HG03442 (cell line): Measurements from ENCODE around the gene PAPSS2.
"Not testable (repeated sequence)": the region's sequence is repeated elsewhere in the genome, so short reads cannot be mapped to it uniquely, and the experiment has no call there.

Experiments
- ATAC-seq: cut with Tn5 transposase; IDR thresholded peaks from one replicate; pipeline ENCODE4 v1.9.1; 2021; ENCODE audit warnings: mild to moderate bottlenecking, moderate library complexity; ENCODE audit not compliant: unreplicated experiment

The PAPSS2 gene

GRCh38 chr10:87642486-87642885 is 17.2 kb upstream of the PAPSS2 start:
- ATAC-seq, result no peak

DNA sequence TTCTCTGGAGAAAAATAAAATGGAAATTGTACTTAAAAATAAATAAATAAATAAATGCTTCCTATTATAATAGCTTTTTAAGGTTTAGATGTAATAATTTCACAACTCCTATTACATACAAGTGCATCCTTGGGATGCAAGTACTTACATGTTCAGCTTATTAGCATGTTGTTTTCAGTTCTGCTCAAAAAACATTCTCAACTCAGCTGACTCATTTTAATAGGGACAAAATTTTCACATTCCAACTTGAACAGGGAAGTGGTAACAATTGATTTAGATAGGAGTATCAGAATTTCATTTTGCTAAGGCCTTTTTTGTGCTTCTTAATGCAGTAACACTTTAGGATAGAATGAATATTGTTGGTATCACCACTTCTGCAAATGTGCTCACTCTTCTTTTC is 16.7 kb upstream of the PAPSS2 start:
- ATAC-seq, result no peak

GRCh38 chr10:87643920-87644319 is 15.8 kb upstream of the PAPSS2 start:
- ATAC-seq, result no peak

- ATAC-seq, result not testable (repeated sequence)
These were observed 15.2 kb upstream of the PAPSS2 start for GRCh38 chr10:87644500-87644899.

DNA sequence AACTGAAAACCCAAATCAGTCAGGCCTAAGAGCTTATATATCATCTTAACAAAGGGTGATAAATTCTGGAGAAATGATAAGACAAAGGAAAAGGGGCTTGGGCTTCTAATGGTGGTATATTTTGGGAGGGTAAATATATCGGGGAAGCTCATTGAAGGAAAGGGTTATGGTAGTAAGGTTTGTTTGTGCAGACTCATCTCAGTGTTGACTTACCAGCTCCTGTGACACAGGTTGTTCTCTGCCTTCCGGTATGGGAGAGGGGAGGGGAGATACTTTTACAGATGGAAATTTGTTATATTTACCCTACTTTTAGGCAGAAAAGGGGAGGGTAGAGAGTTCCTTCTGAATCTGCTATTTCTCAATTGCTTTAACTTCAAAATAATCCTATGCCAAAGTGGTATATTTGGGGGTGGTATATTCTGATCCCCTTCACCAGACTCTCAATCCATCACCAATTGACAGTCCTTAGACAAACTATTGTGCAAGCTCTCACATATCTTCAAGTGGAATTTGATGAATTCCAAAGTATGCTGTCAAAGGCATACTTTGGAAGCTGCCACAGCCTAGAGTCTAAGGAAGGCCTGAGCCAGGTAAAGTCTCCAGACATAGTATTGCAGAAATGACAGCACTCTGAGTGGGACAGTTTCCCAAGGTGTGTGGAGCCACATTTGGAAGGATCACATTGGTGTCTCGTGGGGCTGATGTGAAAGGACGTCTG is 13.3 kb upstream of the PAPSS2 start:
- no peak for ATAC-seq

GRCh38 chr10:87646935-87647334 is 12.7 kb upstream of the PAPSS2 start:
- no peak for ATAC-seq

GRCh38 chr10:87650838-87651589 is 8.7 kb upstream of the PAPSS2 start:
- ATAC-seq, result no peak

GRCh38 chr10:87651801-87652200 is 7.9 kb upstream of the PAPSS2 start:
- no peak for ATAC-seq

GRCh38 chr10:87652261-87652660 is 7.4 kb upstream of the PAPSS2 start:
- ATAC-seq, result no peak

- ATAC-seq, result no peak
These were observed 5.5 kb upstream of the PAPSS2 start for GRCh38 chr10:87654212-87654611.

DNA sequence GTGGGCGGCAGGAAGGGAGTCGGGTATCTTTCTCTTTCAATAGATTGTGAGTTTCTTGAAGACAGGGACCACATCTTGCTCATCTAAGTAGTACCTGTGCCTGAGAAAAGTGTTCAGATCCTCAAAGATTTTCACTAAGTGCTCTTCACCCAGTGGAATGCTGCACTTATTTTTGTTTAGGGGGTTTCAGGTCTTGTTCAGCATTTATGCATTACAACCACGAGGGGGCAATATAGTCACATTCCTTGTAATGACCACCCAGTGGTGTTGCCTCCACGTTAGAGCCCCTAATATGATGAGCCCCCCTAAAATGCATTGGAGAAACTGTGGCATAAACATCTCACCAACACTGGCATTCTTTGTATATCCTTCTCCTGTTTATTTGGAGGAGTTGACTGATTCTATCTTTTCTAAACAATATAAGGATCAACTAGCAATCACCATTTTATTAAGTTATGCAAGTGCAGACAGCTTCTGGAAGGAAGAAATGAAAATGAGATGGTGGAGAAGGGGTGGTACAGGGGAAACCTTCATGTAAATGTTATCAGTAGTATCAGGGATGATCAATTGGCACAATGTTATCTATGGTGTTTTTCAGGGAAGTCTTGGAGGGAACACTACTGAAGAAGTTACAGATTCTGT is 3.1 kb upstream of the PAPSS2 start:
- ATAC-seq, result no peak

- no peak for ATAC-seq
These were observed 2.3 kb upstream of the PAPSS2 start for GRCh38 chr10:87657371-87657770.

- no peak for ATAC-seq
These were observed 1.3 kb upstream of the PAPSS2 start for GRCh38 chr10:87658321-87658795.

DNA sequence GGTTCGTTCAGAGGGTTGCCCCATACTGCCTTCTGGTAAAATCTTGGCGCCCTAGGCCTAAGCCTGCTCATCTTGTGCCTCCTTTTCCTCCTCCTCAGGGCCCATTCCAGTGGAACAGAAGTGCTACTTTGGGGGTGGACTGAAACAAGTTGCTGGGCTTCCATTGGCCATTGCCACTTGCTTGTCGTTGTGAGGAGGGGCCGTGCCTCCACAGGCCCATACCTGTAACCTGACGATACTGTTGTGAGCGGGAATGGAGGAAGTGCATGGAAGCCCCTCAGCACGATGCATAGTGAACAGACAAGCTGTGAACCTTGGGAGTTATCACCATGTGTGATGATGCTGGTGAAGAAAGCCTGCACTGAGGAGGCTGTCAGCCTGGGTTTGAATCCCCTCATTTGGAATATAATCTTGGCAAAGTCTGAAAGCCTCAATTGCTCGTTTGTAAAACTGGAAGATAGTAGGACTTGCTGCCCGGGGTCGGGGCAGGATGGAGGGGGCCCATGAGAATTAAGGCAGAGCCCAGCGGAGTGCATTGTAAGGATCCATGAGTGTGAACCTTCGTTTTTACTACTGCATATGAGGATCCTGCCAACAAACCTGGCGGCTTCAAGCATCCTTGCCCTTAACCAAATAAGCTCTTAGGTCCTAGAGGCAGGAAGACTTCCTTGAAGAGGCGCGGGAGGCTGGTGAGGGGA is 671 bp upstream of the PAPSS2 start:
- ATAC-seq, result no peak

DNA sequence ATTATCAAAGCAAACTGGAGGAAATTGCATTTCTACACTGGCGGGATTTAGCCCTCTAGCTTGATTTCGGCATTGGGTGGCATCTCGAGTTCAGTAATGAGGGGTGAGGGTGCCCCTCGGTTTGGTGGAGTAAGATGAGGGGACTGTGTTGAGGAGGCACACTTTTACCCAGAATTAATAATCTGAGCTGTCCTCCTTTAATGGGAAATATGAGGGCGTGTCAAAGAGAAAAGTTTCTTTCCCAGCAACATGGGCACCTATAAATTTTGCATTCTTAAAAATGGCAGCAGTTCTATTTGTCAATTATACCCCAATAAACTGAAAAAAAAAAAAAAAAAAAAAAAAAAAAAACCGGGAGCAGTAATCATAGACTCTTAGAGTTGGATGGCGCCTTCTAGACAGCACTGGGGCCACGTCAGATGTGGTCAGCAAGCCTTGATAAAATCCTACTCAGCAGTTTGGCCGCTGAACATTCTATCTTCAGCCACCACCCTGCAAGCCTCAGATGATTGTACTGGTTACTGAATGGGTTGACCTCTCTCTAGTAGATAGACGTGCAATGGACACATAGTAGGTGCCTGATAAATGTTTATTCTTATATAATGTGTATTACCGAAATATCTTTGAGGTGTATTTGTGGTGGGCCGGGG is 931 bp downstream of the PAPSS2 start:
- ATAC-seq, result no peak

DNA sequence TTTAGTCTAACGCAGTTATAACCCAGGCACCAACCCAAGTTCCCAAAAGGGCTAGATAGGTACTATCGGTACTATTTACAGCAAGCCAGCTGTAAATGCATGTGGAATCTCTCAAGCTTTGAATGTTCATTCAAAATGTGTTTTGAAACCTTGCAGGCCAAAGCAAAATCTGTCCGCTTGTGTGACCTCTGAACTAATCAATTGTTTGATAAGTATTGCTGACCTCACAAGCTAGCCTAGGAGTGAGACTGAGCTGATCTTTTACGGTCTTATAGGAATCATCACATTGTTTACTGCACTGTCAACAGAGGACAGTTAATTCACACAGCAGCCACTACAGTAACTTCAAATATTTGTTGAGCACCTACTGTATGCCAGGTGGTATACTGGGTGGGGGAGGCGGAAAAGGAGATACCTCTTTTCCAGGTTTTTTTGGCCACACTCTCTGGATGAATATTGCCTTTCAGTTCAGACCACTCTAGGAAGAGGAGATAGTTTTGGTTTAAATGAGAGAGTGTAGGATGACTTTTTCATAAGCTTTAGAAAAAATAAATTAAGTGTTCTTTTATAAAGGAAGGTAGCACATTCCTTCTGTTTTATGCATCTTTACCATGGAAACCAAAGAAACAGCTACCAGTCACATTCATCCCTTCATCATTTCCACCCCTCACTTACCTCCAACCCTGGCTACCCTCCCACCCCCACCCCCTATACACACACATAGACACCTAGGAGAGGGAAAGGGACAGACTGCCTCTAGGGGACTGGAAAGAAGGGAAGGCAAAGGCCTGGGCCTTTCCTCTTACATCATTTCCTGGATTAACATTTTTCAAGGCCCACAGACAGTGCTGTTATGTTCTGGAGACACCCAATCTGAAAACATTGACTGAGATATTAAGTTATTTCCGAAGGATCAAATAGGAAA is 2.4 kb downstream of the PAPSS2 start:
- ATAC-seq, result no peak

DNA sequence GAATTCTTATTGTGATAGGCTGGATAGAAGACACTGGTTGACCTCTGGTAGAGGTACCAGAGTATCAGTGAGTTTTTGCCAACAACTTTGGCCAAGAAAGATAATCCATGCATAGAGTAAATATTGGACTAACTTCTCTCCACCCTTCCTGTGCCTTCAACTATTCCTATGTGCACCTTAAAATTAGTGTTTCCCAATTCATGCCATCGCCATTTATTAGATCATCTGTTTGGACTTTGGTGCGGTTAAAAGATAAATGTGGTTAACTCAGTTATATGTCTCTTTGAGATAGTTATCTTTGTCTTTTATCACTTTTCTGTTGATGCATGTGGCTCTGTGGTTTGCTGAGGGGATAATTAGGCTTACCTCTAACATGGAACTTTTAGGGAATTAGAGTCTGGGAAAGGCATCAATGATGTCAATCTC is 4.6 kb downstream of the PAPSS2 start:
- ATAC-seq, result no peak

GRCh38 chr10:87667493-87667892 is 7.8 kb downstream of the PAPSS2 start:
- no peak for ATAC-seq

GRCh38 chr10:87668324-87669074 is 8.8 kb downstream of the PAPSS2 start:
- ATAC-seq, result no peak
